Measurements from ENCODE around the gene GPR84. TPM values are rescaled to one million over a fixed set of nuclear protein-coding genes. Genes with fewer than 3 reads are reported as not detected.

Gene GPR84
- total RNA-seq, 1 donor from 2014 or later, result 0.96 TPM

DNA sequence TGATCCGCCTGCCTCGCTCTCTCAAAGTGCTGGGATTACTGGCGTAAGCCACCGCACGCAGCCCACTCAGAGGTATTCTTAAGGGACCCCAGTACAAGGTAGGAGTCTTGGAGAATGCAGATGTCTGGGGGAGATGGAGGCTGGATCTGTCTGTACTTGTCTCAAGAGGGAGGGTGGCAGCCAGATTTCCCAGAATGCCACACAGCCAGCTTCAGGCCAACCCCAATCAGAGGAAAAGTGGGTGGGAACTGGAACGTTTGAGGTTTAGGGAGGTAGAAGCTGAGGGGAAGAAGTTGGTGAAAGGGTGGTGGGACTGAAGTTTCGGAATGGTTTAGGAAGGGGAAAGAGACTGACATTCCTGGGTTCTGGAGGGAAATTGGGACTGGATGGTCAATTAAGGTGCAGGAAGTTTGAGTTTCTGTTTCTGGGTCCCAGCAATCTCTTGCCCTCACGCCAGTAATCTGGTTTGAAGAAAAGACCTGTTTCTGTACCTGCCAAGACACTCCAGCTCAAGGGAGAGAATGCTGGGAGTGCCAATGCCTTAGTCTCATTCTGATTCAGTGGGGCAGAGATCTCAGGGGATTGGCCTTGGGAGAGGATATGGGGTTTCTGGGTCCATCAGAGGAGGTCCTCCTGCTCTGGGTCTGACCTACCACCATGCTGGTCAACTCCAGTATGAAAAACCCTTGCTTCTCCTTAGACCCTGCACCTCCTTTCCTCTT is 28.4 kb upstream of the GPR84 start:
- DNase-seq (no peak), ATAC-seq (no peak)
- Histone ChIP-seq H3K9me3 (no peaks in the 10 kb centered on the region), H3K36me3 (peaks cover 33% of the 10 kb centered on the region), H3K4me3 (no peak overlapping the region), H3K27ac (no peak overlapping the region), H3K27me3 (no peaks in the 10 kb centered on the region), H3K4me1 (peaks cover 5% of the 10 kb centered on the region)
- intact Hi-C loops (cut with DNase I), result no loop called here
- no peak for TF ChIP-seq CTCF (IDR thresholded peaks at IDR 0.05)

DNA sequence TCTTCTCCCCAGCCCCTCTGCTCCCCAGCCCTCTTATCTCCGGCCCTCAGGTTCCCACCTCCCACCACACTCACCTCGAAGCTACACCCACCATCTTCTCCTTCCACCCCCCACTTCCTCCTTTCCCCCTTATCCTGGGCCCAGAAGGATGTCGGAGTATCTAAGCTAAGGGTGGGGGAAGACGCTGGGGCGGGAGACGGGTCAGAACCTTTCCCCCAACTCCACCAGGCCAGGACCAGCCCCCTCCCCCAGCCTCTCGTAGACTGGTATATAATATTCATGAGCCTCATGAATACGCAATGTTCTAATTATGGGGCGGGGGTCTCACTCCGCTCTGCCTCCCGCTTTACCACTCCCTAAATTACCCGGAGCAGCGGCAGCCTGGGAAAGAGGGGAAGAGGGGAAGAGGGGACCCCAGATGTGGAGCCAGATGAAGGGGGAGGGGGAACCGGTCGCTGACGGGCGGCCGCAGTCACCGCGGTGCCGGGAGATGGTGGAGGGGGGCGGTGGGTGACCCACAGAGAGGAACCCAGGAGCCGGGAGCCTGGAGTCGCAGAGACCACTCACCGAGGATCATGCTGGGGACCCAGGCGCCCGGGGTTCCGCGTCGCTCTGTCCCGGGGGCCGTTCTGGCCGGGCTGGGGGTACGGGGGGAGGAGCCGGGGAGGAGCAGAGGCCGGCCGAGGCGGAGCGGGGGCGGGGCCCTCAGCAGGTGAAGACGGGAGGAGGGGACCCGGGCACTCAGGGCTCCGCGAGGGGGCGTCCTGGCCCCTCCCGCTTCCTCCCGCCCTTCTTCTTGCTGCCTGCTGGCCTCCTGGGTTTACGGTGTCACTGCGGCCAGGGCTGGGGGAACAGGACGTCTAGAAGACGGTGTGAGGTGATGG is 26.6 kb upstream of the GPR84 start:
- ATAC-seq (peak; percentile 58), DNase-seq (no peak)
- Histone ChIP-seq H3K27me3 (no peaks in the 10 kb centered on the region), H3K4me1 (peaks cover 5% of the 10 kb centered on the region), H3K4me3 (peak overlapping the region; percentile 44), H3K9me3 (no peaks in the 10 kb centered on the region), H3K36me3 (peaks cover 15% of the 10 kb centered on the region), H3K27ac (no peak overlapping the region)
- intact Hi-C loops (cut with DNase I), result no loop called here
- TF ChIP-seq CTCF (IDR thresholded peaks at IDR 0.05), result no peak

- Histone ChIP-seq H3K4me1 (peaks cover 5% of the 10 kb centered on the region), H3K4me3 (no peak overlapping the region), H3K36me3 (peaks cover 9% of the 10 kb centered on the region), H3K27me3 (no peaks in the 10 kb centered on the region), H3K27ac (no peak overlapping the region), H3K9me3 (no peaks in the 10 kb centered on the region)
- TF ChIP-seq CTCF (IDR thresholded peaks at IDR 0.05), result no peak
- intact Hi-C loops (cut with DNase I), result no loop called here
- no peak for ATAC-seq
- no peak for DNase-seq
Observed at GRCh38 chr12:54390176-54390667, 25.9 kb upstream of the GPR84 start.

DNA sequence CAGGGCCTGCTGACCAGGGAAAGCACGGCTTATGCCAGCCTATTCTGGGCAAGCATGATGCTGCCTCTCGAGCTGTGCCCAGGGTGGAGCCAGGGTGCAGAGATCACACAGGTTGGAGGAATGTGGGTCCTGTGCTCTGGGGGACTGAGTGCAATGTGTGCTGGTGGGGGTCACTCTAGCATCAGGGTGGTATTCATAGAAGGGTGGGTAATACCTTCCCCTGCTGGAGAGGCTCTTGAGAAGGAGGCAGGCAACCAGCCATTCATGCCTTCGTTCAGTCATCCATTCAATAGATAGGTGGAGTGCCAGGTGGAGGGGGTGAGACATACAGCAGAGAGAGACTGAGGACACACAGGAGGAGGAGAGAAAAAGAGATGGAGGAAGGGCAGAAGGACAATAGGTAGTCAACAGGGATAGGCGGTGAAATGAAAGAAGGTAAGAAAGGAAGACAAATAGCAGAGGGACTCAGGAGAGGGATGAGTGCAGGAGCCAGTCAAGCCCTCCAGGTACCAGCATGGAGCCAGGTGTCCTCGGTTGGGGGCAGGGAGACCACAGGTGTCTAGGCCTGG is 25.4 kb upstream of the GPR84 start:
- Histone ChIP-seq H3K27ac (no peak overlapping the region), H3K36me3 (peaks cover 3% of the 10 kb centered on the region), H3K27me3 (no peaks in the 10 kb centered on the region), H3K4me3 (no peak overlapping the region), H3K9me3 (no peaks in the 10 kb centered on the region), H3K4me1 (peaks cover 5% of the 10 kb centered on the region)
- intact Hi-C loops (cut with DNase I), result no loop called here
- ATAC-seq, result no peak
- DNase-seq, result no peak
- no peak for TF ChIP-seq CTCF (IDR thresholded peaks at IDR 0.05)

- DNase-seq (no peak), ATAC-seq (no peak)
- H3K36me3 ChIP-seq, result no peaks in the 10 kb centered on the region
- no peak for TF ChIP-seq CTCF (IDR thresholded peaks at IDR 0.05)
- intact Hi-C loops (cut with DNase I), result no loop called here
- no peak overlapping the region for H3K4me3 ChIP-seq
- H3K27me3 ChIP-seq, result no peaks in the 10 kb centered on the region
- H3K27ac ChIP-seq, result no peak overlapping the region
- H3K4me1 ChIP-seq, result peaks cover 5% of the 10 kb centered on the region
- no peaks in the 10 kb centered on the region for H3K9me3 ChIP-seq
Observed at GRCh38 chr12:54389134-54389508, 24.8 kb upstream of the GPR84 start.

All from upper lobe of right lung (tissue), 1 donor.